ENCODE measurements around the gene SLC22A12.

Gene SLC22A12

GRCh38 chr11:64571410-64572091, 19.5 kb upstream of the SLC22A12 start:
- no peaks in the 10 kb centered on the region for H3K9me3 ChIP-seq (ENCODE audit: insufficient read depth, low read depth, low read length)
- no peak overlapping the region for H3K4me3 ChIP-seq (ENCODE audit: low read length)
- no peak overlapping the region for H3K9ac ChIP-seq (ENCODE audit: low read depth, low read length)
- no peaks in the 10 kb centered on the region for H3K27me3 ChIP-seq (ENCODE audit: insufficient read depth, low read length)
- H3K27ac ChIP-seq (ENCODE audit: low read depth, low read length) = no peak overlapping the region
- peaks cover 7% of the 10 kb centered on the region for H3K4me1 ChIP-seq (ENCODE audit: insufficient read depth, low read length)
- H3K36me3 ChIP-seq (ENCODE audit: insufficient read depth, low read length) = no peaks in the 10 kb centered on the region
- 75% methylated on average over 22 of the region's 22 CpGs for WGBS

GRCh38 chr11:64572143-64572542, 18.9 kb upstream of the SLC22A12 start:
- no peaks in the 10 kb centered on the region for H3K27me3 ChIP-seq (ENCODE audit: insufficient read depth, low read length)
- no peaks in the 10 kb centered on the region for H3K9me3 ChIP-seq (ENCODE audit: insufficient read depth, low read depth, low read length)
- WGBS = 87% methylated on average over 8 of the region's 8 CpGs
- H3K27ac ChIP-seq (ENCODE audit: low read depth, low read length) = no peak overlapping the region
- H3K4me3 ChIP-seq (ENCODE audit: low read length) = no peak overlapping the region
- peaks cover 1% of the 10 kb centered on the region; the same call in 1 of the 2 replicates for H3K4me1 ChIP-seq (ENCODE audit: insufficient read depth, low read length)
- no peaks in the 10 kb centered on the region for H3K36me3 ChIP-seq (ENCODE audit: insufficient read depth, low read length)
- no peak overlapping the region for H3K9ac ChIP-seq (ENCODE audit: low read depth, low read length)

DNA sequence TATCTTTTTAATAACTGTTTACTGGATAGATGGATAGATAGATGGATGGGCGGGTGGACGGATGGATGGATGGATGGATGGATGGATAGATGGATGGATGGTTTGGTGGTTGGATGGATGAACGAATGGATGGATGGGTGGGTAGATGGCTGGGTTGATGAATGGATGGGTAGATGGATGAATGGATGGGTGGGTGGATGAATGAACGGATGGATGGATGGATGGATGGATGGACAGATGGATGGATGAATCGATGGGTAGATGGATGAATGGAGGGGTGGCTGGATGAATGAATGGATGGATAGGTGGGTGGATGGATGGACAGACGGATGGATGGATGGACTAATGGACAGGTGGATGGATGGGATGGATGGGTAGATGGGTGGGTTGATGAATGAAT, 13.8 kb upstream of the SLC22A12 start:
- H3K27me3 ChIP-seq (ENCODE audit: insufficient read depth, low read length) = no peaks in the 10 kb centered on the region
- H3K9me3 ChIP-seq (ENCODE audit: insufficient read depth, low read depth, low read length) = no peaks in the 10 kb centered on the region
- H3K9ac ChIP-seq (ENCODE audit: low read depth, low read length) = no peak overlapping the region
- no peak overlapping the region for H3K27ac ChIP-seq (ENCODE audit: low read depth, low read length)
- H3K4me1 ChIP-seq (ENCODE audit: insufficient read depth, low read length) = no peaks in the 10 kb centered on the region
- H3K36me3 ChIP-seq (ENCODE audit: insufficient read depth, low read length) = no peaks in the 10 kb centered on the region
- 91% methylated on average over 6 of the region's 6 CpGs for WGBS
- H3K4me3 ChIP-seq (ENCODE audit: low read length) = no peak overlapping the region

GRCh38 chr11:64580412-64580811, 10.6 kb upstream of the SLC22A12 start:
- H3K4me3 ChIP-seq (ENCODE audit: low read length) = no peak overlapping the region
- H3K4me1 ChIP-seq (ENCODE audit: insufficient read depth, low read length) = no peaks in the 10 kb centered on the region
- no peaks in the 10 kb centered on the region for H3K36me3 ChIP-seq (ENCODE audit: insufficient read depth, low read length)
- no peak overlapping the region for H3K9ac ChIP-seq (ENCODE audit: low read depth, low read length)
- WGBS = 92% methylated on average over 7 of the region's 7 CpGs
- H3K27me3 ChIP-seq (ENCODE audit: insufficient read depth, low read length) = no peaks in the 10 kb centered on the region
- no peak overlapping the region for H3K27ac ChIP-seq (ENCODE audit: low read depth, low read length)
- no peaks in the 10 kb centered on the region for H3K9me3 ChIP-seq (ENCODE audit: insufficient read depth, low read depth, low read length)

DNA sequence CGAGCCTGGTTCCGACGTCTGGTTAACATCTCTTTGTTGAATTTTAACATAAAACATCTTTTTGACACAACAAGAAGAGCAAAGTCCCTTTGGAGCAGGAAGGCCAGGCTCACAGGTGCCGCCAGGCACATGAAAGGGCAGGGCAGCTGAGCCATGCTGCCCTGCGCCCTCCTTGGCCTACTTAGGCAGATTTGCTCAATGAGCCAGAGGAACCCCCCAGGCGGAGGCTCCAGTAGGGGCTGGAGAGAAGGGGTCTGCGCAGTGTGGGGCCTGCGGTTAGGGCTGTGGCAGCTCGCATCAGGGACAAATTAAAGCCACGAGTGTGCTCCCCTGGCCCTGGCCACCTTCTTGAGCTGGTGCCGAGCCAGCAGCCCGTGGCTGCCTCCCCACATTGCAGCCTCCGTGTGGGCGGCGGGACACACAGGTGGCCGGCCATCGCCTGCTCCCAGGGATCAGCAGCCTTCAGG, 9.9 kb upstream of the SLC22A12 start:
- no peak overlapping the region for H3K9ac ChIP-seq (ENCODE audit: low read depth, low read length)
- H3K9me3 ChIP-seq (ENCODE audit: insufficient read depth, low read depth, low read length) = no peaks in the 10 kb centered on the region
- WGBS = 92% methylated on average over 17 of the region's 17 CpGs
- no peak overlapping the region for H3K4me3 ChIP-seq (ENCODE audit: low read length)
- no peaks in the 10 kb centered on the region for H3K4me1 ChIP-seq (ENCODE audit: insufficient read depth, low read length)
- H3K36me3 ChIP-seq (ENCODE audit: insufficient read depth, low read length) = no peaks in the 10 kb centered on the region
- no peak overlapping the region for H3K27ac ChIP-seq (ENCODE audit: low read depth, low read length)
- H3K27me3 ChIP-seq (ENCODE audit: insufficient read depth, low read length) = no peaks in the 10 kb centered on the region

- H3K36me3 ChIP-seq (ENCODE audit: insufficient read depth, low read length) = no peaks in the 10 kb centered on the region
- 89% methylated on average over 15 of the region's 15 CpGs for WGBS
- H3K9ac ChIP-seq (ENCODE audit: low read depth, low read length) = no peak overlapping the region
- no peaks in the 10 kb centered on the region for H3K27me3 ChIP-seq (ENCODE audit: insufficient read depth, low read length)
- no peaks in the 10 kb centered on the region for H3K9me3 ChIP-seq (ENCODE audit: insufficient read depth, low read depth, low read length)
- no peak overlapping the region for H3K27ac ChIP-seq (ENCODE audit: low read depth, low read length)
- no peaks in the 10 kb centered on the region for H3K4me1 ChIP-seq (ENCODE audit: insufficient read depth, low read length)
- no peak overlapping the region for H3K4me3 ChIP-seq (ENCODE audit: low read length)
Observed at GRCh38 chr11:64582885-64583284, 8.1 kb upstream of the SLC22A12 start.

GRCh38 chr11:64583296-64584262, 7.4 kb upstream of the SLC22A12 start:
- H3K9me3 ChIP-seq (ENCODE audit: insufficient read depth, low read depth, low read length) = no peaks in the 10 kb centered on the region
- no peaks in the 10 kb centered on the region for H3K36me3 ChIP-seq (ENCODE audit: insufficient read depth, low read length)
- H3K27ac ChIP-seq (ENCODE audit: low read depth, low read length) = no peak overlapping the region
- H3K4me3 ChIP-seq (ENCODE audit: low read length) = no peak overlapping the region
- H3K4me1 ChIP-seq (ENCODE audit: insufficient read depth, low read length) = no peaks in the 10 kb centered on the region
- no peaks in the 10 kb centered on the region for H3K27me3 ChIP-seq (ENCODE audit: insufficient read depth, low read length)
- WGBS = 86% methylated on average over 28 of the region's 28 CpGs
- H3K9ac ChIP-seq (ENCODE audit: low read depth, low read length) = no peak overlapping the region

DNA sequence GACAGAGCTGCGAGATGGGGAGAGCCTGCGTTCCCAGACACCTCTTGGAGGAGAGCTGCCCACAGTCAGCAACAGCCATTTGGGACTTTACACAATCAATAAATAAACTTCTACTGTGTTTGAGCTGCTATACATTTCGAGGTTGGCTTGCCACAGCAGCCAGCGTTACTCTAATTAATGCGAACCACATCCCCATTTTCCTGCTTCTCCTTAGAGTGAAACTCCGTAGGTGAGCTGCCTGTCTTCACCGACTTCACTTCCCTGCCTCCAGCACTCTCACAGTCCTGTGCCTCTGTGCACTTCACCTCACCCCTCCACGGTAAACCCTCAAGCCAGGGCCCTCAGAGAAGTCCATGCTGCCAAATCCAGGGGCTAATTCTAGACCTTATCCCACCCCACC, 5.9 kb upstream of the SLC22A12 start:
- H3K9me3 ChIP-seq (ENCODE audit: insufficient read depth, low read depth, low read length) = no peaks in the 10 kb centered on the region
- no peak overlapping the region for H3K27ac ChIP-seq (ENCODE audit: low read depth, low read length)
- WGBS = 82% methylated on average over 8 of the region's 8 CpGs
- no peak overlapping the region for H3K4me3 ChIP-seq (ENCODE audit: low read length)
- H3K36me3 ChIP-seq (ENCODE audit: insufficient read depth, low read length) = no peaks in the 10 kb centered on the region
- no peak overlapping the region for H3K9ac ChIP-seq (ENCODE audit: low read depth, low read length)
- no peaks in the 10 kb centered on the region for H3K4me1 ChIP-seq (ENCODE audit: insufficient read depth, low read length)
- H3K27me3 ChIP-seq (ENCODE audit: insufficient read depth, low read length) = no peaks in the 10 kb centered on the region

GRCh38 chr11:64586366-64586765, 4.7 kb upstream of the SLC22A12 start:
- H3K9me3 ChIP-seq (ENCODE audit: insufficient read depth, low read depth, low read length) = no peaks in the 10 kb centered on the region
- no peak overlapping the region for H3K4me3 ChIP-seq (ENCODE audit: low read length)
- H3K27me3 ChIP-seq (ENCODE audit: insufficient read depth, low read length) = no peaks in the 10 kb centered on the region
- H3K36me3 ChIP-seq (ENCODE audit: insufficient read depth, low read length) = no peaks in the 10 kb centered on the region
- no peaks in the 10 kb centered on the region for H3K4me1 ChIP-seq (ENCODE audit: insufficient read depth, low read length)
- H3K27ac ChIP-seq (ENCODE audit: low read depth, low read length) = no peak overlapping the region
- no peak overlapping the region for H3K9ac ChIP-seq (ENCODE audit: low read depth, low read length)

GRCh38 chr11:64588701-64589100, 2.3 kb upstream of the SLC22A12 start:
- Histone ChIP-seq H3K9me3 (ENCODE audit: insufficient read depth, low read depth, low read length) (no peaks in the 10 kb centered on the region), H3K27me3 (ENCODE audit: insufficient read depth, low read length) (no peaks in the 10 kb centered on the region), H3K9ac (ENCODE audit: low read depth, low read length) (no peak overlapping the region), H3K4me3 (ENCODE audit: low read length) (no peak overlapping the region), H3K36me3 (ENCODE audit: insufficient read depth, low read length) (no peaks in the 10 kb centered on the region), H3K4me1 (ENCODE audit: insufficient read depth, low read length) (no peaks in the 10 kb centered on the region), H3K27ac (ENCODE audit: low read depth, low read length) (no peak overlapping the region)
- no CpG with 5 or more reads among the region's 2 CpGs for WGBS

Data from HUES64 (cell line).